OCI-LY3 (cell line): ENCODE data around the gene ARID5B.

Experiments used
- EZH2phosphoT487 ChIP-seq: fragments of 200-600 bp; shearing (Covaris generic); IDR thresholded peaks from 2 replicates; pipeline ENCODE4 v1.6.1; 2018; ENCODE audit warnings: antibody characterized with exemption, mixed run types, low read depth
- TF ChIP-seq, protein P1 (sequence below): fragments of 200-600, 300-600 bp; sonication (generic); IDR thresholded peaks from 2 replicates; pipeline ENCODE4 v1.5.1; 2014; ENCODE audit warnings: antibody characterized with exemption, low read length, low read depth

DNA sequence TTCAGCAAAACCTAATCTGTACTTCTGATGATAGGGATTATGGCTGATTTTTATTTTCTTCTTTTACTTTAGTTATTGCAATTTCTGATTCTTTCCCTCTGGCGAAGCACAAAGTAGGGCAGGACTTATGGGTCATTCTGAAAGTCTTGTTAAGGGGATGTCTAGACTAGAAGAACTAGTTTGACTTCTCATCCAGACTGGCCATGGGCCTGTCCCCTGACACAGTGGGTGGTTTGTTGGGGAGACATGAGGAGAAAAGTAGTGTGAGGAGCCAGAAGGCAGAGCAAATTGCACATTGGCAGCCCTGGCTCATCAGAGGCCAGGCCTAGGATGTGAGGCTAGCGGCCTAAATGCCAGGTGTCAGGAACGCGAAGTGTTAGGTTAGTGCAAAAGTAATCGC is 214.3 kb downstream of the ARID5B start:
- TF ChIP-seq, protein P1, sequence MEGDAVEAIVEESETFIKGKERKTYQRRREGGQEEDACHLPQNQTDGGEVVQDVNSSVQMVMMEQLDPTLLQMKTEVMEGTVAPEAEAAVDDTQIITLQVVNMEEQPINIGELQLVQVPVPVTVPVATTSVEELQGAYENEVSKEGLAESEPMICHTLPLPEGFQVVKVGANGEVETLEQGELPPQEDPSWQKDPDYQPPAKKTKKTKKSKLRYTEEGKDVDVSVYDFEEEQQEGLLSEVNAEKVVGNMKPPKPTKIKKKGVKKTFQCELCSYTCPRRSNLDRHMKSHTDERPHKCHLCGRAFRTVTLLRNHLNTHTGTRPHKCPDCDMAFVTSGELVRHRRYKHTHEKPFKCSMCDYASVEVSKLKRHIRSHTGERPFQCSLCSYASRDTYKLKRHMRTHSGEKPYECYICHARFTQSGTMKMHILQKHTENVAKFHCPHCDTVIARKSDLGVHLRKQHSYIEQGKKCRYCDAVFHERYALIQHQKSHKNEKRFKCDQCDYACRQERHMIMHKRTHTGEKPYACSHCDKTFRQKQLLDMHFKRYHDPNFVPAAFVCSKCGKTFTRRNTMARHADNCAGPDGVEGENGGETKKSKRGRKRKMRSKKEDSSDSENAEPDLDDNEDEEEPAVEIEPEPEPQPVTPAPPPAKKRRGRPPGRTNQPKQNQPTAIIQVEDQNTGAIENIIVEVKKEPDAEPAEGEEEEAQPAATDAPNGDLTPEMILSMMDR: no peak
- no peak for TF ChIP-seq EZH2phosphoT487
